ENCODE results near the gene ALOX15. TPM values are rescaled to one million over a fixed set of nuclear protein-coding genes. Genes with fewer than 3 reads are reported as not detected.

The ALOX15 gene
- total RNA-seq, 2 experiments from 2014 or later = 0.36 TPM; not detected in 1

DNA sequence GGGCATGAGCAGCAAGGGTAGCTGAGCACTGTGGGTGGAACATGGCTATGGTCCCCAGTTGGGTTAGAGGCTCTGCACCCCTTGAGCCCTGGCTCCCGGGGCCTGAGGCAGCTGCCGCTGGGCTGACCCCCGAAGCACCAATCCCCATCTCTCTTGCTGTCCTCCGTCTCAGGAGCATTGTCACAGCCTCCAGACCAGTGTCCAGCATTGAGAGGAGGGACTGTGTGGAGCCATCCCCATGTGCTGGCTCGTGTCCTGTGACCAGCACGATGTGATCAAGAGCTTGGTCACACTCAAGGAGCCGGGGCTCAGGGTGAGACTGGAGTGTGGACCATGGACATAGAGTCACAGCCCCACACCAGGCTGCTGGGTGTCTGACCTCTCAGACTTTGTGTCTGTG lies 54.3 kb downstream of the ALOX15 start:
- Histone ChIP-seq H3K27ac (ENCODE audit: low read depth in 1 of 2, low read length in 2 of 2) (no peak overlapping the region), H3K36me3 (ENCODE audit: insufficient read depth, low read length) (no peaks in the 10 kb centered on the region), H3K4me3 (ENCODE audit: low read length) (no peak overlapping the region), H3K9me3 (ENCODE audit: control insufficient read depth in 1 of 2, insufficient read depth in 1 of 2, low read length in 2 of 2) (no peaks in the 10 kb centered on the region), H3K27me3 (ENCODE audit: control insufficient read depth in 1 of 2, insufficient read depth in 2 of 2, low read length in 2 of 2) (peaks cover 22 to 29% of the 10 kb centered on the region in 2 experiments), H3K4me1 (ENCODE audit: insufficient read depth, low read length) (peaks cover 10% of the 10 kb centered on the region)
- ChIA-PET CTCF (no interaction called here), POLR2A (no interaction called here)
- peaks cover 44% of the 10 kb centered on the region for H3K27me3 Mint-ChIP-seq
- H3K9me3 Mint-ChIP-seq = no peaks in the 10 kb centered on the region
- no peaks in the 10 kb centered on the region for H3K36me3 Mint-ChIP-seq (ENCODE audit: low read depth)
- ATAC-seq (ENCODE audit: poor library complexity) (no peak), DNase-seq (no peak)
- no peak overlapping the region for H3K27ac Mint-ChIP-seq
- TF ChIP-seq, protein P1, sequence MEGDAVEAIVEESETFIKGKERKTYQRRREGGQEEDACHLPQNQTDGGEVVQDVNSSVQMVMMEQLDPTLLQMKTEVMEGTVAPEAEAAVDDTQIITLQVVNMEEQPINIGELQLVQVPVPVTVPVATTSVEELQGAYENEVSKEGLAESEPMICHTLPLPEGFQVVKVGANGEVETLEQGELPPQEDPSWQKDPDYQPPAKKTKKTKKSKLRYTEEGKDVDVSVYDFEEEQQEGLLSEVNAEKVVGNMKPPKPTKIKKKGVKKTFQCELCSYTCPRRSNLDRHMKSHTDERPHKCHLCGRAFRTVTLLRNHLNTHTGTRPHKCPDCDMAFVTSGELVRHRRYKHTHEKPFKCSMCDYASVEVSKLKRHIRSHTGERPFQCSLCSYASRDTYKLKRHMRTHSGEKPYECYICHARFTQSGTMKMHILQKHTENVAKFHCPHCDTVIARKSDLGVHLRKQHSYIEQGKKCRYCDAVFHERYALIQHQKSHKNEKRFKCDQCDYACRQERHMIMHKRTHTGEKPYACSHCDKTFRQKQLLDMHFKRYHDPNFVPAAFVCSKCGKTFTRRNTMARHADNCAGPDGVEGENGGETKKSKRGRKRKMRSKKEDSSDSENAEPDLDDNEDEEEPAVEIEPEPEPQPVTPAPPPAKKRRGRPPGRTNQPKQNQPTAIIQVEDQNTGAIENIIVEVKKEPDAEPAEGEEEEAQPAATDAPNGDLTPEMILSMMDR (IDR thresholded peaks at IDR 0.05) = no peak
- peaks cover 4% of the 10 kb centered on the region for H3K4me1 Mint-ChIP-seq (ENCODE audit: low read depth)
- no peak overlapping the region for H3K4me3 Mint-ChIP-seq
- intact Hi-C loops (cut with DNase I, micrococcal nuclease) = no loop called here

DNA sequence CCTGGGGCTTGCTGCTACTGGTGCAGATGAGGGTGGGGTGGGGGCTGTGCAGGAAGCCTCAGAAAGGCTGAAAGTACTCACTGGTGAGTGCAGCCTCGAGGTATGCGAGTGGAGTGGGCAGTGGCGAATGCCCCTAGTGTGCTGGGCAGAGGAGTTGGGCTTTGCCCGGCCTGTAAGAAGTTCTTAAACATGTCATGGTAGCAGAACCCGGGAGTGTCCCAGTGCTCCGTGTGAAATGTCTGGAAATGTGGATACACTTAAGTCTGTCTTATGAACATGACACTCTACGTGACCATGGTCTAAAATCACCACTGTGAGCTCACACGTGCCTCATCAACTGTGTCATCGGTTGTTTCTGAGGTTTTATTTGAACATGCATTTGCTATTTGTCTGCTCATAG lies 55.4 kb downstream of the ALOX15 start:
- Mint-ChIP-seq H3K27me3 (peaks cover 49% of the 10 kb centered on the region), H3K9me3 (no peaks in the 10 kb centered on the region), H3K4me3 (no peak overlapping the region), H3K36me3 (ENCODE audit: low read depth) (no peaks in the 10 kb centered on the region), H3K4me1 (ENCODE audit: low read depth) (peaks cover 4% of the 10 kb centered on the region), H3K27ac (no peak overlapping the region)
- TF ChIP-seq, protein P1 (IDR thresholded peaks at IDR 0.05) = no peak
- intact Hi-C loops (cut with DNase I, micrococcal nuclease) = no loop called here
- Histone ChIP-seq H3K4me1 (ENCODE audit: insufficient read depth, low read length) (peaks cover 10% of the 10 kb centered on the region), H3K9me3 (ENCODE audit: control insufficient read depth in 1 of 2, insufficient read depth in 1 of 2, low read length in 2 of 2) (no peaks in the 10 kb centered on the region), H3K27me3 (ENCODE audit: control insufficient read depth in 1 of 2, insufficient read depth in 2 of 2, low read length in 2 of 2) (peaks cover 22 to 31% of the 10 kb centered on the region in 2 experiments), H3K4me3 (ENCODE audit: low read length) (no peak overlapping the region), H3K27ac (ENCODE audit: low read depth in 1 of 2, low read length in 2 of 2) (no peak overlapping the region), H3K36me3 (ENCODE audit: insufficient read depth, low read length) (no peaks in the 10 kb centered on the region)
- POLR2A ChIA-PET = no interaction called here
- ATAC-seq (ENCODE audit: poor library complexity) (no peak), DNase-seq (no peak)
- CTCF ChIA-PET = no interaction called here

DNA sequence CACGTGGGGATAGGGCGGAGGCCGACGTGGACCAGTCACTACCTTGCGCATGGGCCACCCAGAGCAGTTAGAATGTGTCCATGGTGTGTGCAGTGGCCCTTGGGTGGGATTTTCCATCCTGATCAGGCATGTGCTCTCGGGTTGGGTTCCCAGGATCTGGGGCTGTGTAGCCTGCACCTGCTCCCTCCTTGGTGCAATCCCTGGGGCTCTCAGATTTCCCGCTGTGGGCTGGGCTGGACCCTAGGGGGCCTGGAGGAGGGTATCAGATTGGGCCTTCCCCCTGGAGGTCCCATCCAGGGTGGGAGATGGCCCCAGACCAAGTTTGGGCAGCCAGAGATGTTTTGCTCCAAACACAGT lies 55.9 kb downstream of the ALOX15 start:
- H3K27me3 ChIP-seq (ENCODE audit: control insufficient read depth in 1 of 2, insufficient read depth in 2 of 2, low read length in 2 of 2) = peaks cover 22 to 31% of the 10 kb centered on the region in 2 experiments
- no peak overlapping the region for H3K27ac Mint-ChIP-seq
- peaks cover 51% of the 10 kb centered on the region for H3K27me3 Mint-ChIP-seq
- no peak overlapping the region for H3K4me3 ChIP-seq (ENCODE audit: low read length)
- TF ChIP-seq, protein P1 (IDR thresholded peaks at IDR 0.05) = no peak
- H3K27ac ChIP-seq (ENCODE audit: low read depth in 1 of 2, low read length in 2 of 2) = no peak overlapping the region
- DNase-seq = no peak
- no peak for ATAC-seq (ENCODE audit: poor library complexity)
- ChIA-PET CTCF (no interaction called here), POLR2A (no interaction called here)
- H3K36me3 ChIP-seq (ENCODE audit: insufficient read depth, low read length) = no peaks in the 10 kb centered on the region
- H3K9me3 Mint-ChIP-seq = no peaks in the 10 kb centered on the region
- intact Hi-C loops (cut with DNase I, micrococcal nuclease) = no loop called here
- no peak overlapping the region for H3K4me3 Mint-ChIP-seq
- no peaks in the 10 kb centered on the region for H3K36me3 Mint-ChIP-seq (ENCODE audit: low read depth)
- H3K4me1 Mint-ChIP-seq (ENCODE audit: low read depth) = peaks cover 4% of the 10 kb centered on the region
- H3K9me3 ChIP-seq (ENCODE audit: control insufficient read depth in 1 of 2, insufficient read depth in 1 of 2, low read length in 2 of 2) = no peaks in the 10 kb centered on the region
- peaks cover 10% of the 10 kb centered on the region for H3K4me1 ChIP-seq (ENCODE audit: insufficient read depth, low read length)

Measured in CD4-positive, alpha-beta T cell (primary cell).